HG03378 (cell line): ENCODE results near the gene SORCS3.

Experiments used
- ATAC-seq: cut with Tn5 transposase; IDR thresholded peaks from one replicate; pipeline ENCODE4 v1.9.1; 2021; ENCODE audit warnings: mild to moderate bottlenecking, moderate library complexity; ENCODE audit not compliant: unreplicated experiment

The SORCS3 gene

DNA sequence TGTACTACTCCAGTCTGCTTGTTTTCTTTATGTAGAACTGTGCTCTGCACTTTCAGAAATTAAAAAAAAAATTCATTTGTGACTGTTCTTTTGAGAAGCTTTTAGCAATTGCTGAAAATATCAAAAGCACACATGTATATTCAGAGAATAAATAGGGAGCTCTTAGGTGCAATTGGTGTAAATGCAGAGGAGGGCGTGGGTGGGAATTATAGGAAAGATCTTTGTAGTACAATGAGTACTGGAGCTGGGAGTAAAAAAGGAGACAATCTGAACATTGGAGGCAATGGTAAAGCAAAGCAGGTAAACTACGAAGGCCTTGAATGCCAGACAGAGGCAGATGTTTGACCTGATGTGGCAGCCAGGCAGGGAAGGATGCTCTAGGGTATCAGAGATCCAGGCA is 267.5 kb downstream of the SORCS3 start:
- no peak for ATAC-seq

DNA sequence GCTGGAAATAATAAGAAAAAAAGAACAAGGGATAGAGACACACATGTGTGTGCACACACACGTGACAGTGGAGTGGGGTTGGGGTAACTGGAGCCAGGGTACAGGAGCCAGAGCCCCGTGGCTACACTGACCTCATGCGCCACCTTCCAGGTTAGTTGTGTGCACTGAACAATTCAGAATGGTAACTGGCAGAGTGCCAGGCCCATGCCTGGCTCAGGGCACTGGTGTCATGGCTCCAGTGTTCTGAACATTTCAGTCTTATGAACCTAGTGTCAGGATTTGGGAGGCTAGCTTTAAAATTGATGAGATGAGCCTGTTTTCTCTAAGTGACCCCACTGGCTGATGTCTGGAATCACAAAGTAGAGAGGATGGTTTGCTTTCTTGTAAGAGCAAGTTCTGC is 269.6 kb downstream of the SORCS3 start:
- ATAC-seq: no peak

DNA sequence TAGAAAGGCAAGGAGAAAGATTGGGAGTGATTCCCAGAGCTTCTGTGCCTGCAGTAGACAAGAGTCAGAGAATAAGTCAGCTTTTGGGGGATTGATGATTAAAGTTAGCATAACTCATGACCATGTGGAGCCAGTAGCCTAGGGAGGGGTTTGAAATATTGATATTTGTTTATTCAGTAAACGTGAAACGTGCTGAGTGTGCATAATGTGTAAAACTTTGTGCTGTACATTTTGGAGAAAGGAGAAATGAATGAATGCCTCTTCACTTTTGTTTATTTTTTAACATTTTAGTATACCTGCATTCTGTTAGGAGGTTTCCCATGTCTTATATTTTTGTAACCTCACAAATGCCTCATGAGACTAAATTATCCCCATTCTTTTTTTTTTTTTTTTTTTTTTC is 272.3 kb downstream of the SORCS3 start:
- ATAC-seq: no peak

DNA sequence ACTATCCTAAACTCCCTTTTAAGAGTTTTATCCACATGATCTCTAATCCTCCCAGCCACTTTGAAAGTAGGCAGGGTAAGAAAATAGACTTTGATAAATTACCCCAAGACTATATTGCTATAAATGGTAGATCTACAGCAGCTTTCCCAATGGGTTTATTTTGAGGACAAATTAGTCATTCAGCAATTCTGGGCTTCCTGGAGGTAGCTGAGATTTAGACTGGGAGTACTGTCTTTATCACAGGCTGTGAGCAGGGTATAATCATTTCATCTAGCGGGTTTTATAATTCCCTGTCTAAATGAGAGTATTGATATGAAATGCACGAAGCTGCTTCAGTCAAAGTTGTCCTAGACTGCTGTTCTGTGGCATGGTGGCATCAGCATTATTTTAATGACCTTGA is 279.4 kb downstream of the SORCS3 start:
- ATAC-seq: no peak

DNA sequence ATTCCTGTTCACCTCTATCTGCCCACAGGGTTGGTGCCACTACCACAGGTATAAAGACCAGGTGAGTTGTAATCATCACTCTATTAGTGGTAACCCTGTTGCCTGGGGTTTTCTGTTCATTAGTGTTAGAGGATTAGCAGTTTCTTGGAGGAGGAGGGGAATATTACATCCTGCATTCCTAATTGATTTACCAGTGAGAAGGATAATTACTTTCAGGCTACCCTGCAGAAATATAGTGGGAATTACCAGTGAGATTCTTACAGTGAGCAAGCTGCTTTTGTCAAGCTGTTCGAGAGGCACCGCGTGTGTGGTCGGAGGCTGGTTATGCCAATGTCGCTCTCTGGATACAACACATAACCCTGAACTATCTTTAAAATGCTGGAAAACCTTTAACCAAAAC is 280.7 kb downstream of the SORCS3 start:
- no peak for ATAC-seq

DNA sequence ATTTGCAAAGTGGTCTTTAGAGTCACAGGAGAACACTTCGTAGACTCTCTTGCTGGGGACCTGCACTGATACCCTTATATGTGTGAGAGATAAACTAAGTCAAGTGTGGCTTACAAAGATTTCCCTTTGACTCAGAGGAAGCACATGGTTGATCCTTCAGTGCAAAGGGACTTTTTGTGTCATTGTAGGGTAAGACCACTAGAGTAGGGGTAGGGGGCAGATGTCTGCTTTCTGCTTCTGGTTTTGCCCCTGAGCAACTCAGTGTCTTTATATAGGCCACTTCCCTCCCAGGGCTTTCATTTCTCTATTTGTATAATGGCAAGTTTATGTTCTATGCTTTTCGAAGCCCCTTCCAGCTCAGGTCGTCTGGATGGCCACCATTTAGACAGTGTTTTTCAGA is 281.7 kb downstream of the SORCS3 start:
- ATAC-seq: peak; percentile 75

DNA sequence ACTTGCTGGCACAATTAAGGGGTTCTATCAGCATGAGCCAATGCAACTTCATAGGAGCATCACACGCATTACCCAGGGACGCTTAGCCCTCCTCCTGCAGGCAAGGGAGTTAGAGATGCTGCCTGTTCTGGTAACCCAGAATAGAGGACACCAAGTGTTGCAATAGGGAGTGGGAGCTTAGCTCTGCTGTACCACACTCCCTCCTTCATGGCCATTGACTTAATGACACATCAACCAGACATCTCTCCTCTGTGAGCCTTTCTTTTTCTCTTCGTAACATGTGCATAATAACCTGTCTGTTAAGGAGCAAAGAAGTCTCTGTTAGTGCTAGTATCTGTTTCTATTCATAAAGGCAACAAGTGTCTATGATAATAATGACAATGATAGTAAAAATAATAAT is 282.4 kb downstream of the SORCS3 start:
- ATAC-seq: no peak

DNA sequence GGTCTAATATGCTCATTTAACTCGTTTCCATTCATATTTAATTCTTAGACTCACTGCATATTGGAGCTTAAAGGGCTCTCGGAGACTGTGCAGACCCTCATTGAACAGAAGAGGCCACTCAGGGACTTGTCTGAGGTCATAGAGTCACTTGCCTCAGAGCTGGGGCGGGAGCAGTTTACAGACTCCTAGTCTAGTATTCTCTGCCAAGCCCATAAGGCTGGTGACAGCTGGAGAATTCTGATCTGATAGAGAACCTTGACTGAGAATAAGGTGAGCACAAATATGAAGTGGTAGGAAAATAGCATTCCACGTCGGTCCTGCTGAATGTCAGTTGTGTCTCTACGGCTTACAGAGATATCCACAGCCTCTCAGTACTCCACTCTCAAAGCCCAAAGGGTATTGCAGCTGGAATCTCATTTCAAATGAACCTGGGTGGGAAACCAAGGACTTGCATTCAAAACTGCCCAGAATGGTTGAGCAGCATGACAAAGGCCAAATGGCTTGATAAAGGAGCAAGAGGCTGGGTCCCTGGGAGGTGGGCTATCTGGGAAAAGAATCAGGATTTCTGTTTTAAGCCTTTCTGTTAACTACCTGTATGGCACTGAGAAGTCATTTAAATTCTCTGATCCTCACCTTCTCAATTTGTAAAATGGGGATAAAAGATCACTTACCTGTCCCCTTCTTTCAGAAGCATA is 283.2 kb downstream of the SORCS3 start:
- ATAC-seq: no peak

DNA sequence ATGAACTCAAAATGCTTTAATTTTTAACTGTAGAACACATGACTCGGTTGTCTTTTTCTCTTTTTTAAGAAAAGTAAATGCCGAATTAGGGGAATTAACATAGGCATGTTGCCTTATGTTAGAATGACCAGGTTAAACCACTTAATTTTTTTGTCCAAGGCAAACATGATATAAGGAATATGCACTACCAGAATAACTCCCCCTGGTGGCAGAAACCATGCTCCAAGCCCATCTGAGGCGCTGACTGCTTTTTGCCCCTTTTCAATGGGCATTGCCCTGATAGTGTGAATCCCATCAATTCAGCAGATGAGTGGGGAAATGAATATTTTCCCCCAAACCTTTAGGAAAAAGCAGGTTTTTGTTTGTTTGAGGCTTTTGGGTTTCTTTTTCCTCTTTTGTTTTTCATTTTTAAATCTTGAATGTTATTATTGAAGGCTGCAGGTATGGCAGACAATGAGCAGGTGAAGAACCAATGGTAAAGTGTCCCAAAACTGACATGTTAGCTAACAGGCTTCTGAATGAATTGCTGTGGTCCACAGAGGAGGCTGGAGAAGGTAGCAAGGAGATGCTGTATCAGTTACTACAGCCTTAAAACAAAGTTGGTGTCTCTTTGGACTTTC is 284.3 kb downstream of the SORCS3 start:
- peak; percentile 59 for ATAC-seq

DNA sequence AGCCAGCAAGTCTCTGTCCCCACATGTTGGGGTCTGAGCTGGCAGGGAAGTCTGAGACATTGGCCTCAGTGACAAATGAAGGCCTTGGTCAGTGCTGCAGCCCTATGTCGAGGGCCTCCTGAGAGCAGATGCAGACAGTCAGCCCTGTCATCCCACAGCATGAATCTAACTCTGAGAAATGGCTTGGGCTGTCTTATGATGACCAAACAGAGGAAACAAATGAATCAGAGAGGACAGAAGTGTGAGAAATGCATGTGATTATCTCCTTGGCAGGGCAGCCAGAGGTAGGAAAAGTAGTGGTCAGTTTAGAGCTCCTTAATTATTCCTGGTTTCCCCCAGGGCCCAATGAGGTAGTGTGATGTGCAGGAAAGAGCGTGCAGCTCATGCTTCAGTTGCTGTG is 287.6 kb downstream of the SORCS3 start:
- no peak for ATAC-seq

DNA sequence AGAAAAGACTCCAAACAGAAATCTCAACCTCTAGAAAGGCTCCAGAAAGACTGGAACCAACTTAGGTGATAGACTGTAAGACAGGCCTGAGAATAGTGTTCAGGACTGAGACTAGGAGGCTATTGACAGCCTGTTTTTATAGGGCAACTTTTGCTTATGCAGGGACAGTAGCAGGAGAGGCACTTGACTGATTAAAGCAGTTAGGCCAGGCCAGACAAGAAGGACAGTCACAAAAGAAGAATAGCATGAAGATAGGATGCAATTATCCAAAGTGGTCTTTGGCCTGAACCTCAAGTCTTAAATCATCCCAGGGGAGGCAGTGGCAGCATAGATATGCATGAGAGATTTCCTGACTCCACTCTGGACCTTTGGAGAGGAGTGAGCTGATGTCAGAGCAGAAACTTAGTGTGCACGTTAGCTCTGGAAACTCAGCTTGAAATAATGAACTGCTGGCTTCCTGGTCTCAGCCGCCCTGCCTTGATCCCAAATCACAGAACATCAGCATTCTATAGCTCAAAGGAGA is 290.6 kb downstream of the SORCS3 start:
- ATAC-seq: no peak

DNA sequence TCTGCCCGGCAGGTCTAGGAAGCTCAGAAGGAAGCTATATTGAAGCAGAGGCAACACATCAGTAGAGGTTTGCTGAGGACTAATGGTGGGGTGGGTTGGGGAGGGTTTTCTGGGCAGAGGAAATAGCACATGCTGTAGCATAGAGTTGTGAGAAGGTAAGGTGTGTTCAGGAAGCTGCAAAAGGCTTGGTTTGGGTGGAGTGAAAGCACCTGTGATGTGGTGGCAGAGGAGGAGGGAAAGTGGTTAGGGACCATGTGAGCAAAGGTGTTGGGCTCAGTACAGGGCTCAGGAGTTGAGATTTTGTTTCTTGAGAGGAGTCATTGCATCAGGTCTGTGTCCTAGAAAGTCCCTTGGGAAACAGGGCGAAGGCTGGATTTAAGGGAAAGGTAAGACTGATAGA is 294.6 kb downstream of the SORCS3 start:
- ATAC-seq: no peak

DNA sequence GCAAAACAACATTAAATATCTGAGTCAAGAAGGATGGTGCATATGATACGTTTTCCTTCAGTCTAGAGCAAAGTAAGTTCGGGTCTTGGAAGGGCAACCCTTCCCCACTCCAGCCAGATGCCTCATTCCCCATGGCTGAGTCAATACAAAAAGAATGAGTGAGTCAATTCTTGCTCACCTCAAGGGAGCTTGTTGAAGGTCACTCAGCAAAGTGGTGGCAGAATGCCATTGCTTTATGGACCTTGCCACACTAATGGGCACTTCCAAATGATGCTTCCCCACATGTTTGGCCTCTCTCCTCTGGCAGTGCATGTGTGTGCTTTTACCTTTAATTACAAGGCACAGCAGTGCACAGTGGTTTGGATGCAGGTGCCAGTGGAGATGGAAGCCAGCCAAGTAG is 296.5 kb downstream of the SORCS3 start:
- ATAC-seq: no peak

DNA sequence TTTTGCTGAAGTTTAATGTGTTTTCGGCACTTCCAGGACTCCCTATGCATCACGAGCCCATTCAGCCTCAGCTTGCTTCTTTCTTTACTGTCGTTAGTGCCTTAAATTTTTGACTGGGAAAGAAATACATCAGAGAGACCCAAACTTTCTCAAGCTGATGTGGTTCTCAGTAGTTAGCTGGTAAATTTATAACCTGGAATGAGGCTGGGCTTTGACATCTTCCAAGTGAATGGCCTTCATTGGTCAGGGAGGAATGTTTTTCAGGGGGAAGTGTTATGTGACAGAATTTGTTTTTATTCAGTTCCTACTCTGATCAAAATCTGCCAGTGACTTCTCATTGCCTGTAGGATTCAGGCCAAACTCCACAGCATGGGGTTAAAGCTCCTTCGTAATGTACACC is 296.9 kb downstream of the SORCS3 start:
- no peak for ATAC-seq

DNA sequence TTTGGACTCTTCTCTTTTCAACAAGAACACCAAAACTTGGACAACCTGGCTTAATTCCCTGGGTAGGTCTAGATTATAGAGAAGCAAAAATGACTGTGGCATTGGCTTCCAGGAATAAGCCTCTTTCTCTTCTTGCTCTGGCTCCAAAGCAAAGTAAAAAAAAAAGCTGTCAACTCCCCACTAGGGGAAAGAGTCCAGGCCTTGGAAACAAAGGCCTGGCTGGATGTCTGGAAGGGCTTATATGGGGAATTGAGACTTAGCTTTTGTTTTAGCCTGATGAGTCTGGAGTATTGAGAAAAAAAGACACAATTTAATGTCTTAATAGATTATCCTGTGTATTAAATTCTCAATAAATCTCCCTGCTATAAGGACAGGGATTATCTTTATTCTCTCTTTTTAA is 300.6 kb downstream of the SORCS3 start:
- ATAC-seq: no peak

DNA sequence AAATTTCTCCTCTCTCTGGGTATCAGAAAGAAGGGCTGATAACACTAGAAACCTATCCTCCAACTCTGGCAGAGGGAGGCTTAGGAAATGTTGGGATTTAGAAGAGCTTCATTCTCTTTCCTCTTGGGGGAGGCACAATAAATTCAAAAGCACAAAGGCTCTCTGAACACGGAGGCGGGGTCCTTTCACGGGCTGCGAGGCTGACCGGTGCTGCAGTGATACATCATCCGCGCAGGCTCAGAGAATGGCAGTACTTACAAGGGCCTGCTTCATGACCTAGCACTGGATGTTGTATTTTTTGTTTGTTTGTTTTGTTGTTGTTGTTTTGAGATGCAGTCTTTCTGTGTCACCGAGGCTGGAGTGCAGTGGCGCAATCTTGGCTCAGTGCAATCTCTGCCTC is 306.2 kb downstream of the SORCS3 start:
- ATAC-seq: no peak

DNA sequence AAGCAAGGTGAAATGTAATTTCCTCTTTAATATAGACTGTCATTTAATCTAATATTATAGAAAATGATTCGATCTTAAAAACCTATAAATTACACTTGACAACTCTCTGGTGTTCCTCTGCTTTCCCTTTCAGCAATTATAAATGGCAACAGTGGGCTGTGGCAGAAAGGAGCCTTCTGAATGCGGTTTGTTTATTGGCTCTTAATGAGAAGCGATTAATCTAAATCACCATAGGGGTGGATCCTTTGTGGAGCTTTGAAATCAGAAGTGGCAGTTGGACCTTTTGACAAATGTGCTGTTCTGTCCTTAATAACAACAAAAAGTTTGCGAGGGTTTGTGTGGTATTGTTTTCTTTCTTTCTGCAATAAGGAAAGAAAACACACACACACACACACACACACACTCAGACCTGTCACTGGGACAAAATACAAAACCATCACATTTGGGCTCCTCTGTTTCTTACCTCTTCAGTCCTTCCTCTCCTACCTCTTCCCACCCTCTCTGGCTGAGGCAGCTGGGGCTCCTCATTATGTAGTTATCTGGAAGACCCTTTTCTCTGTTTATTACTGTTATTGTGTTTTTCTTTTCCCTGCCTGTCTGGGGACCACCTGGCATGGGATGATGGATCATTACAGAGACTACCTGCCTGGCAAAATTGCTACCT is 316.2 kb downstream of the SORCS3 start:
- ATAC-seq: no peak

DNA sequence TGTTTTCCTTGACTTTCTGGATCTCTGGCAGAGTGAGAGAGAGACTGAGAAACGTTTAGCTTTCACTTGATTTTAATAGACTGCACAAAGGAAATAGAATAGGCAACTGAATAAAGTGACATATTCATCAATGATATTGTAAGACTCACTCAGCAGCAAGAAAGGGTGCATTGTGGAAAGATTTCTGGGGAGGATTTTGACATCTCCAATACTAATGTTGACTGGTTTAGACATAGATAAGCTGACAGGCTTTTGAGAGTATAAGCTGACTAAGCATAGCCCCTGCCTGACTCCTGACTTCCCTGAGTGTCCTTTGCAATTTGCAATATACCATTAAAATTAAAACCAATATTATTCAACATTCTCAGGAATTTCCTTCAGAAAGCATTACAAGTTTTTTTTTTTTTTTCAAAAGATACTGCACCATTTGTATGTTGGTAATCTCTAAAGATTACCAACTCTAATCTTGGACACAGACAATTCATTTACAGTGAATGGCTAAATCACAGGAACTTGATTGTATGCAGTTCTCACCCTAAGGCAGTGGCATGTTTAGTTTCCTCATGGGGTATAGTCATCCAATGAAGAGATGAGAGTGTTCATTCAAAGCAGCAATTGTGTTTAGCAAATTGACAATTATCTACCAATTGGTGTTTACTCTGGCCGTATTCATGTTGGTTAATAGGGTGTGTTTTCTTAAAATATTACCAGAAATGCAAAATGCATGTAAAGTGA is 325.6 kb downstream of the SORCS3 start:
- ATAC-seq: no peak

DNA sequence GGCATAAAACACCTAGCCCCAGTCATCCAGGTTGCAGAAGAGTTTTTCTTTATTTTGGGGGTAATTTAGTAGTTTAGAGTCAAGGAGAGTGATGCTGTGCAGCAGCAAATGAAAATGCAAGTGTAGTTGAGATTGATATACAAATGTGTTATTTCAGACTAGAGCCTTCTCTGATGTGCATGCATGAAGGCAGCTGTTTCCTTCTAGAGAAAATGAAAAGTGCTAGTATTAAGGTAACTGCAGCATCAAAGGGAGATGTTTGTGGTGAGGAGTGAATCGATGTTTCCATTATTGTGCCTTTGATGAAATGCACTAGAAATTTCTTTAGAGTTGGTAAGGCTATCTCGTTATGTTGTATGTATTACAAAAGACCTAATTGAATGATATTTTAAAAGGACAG is 339.3 kb downstream of the SORCS3 start:
- no peak for ATAC-seq

DNA sequence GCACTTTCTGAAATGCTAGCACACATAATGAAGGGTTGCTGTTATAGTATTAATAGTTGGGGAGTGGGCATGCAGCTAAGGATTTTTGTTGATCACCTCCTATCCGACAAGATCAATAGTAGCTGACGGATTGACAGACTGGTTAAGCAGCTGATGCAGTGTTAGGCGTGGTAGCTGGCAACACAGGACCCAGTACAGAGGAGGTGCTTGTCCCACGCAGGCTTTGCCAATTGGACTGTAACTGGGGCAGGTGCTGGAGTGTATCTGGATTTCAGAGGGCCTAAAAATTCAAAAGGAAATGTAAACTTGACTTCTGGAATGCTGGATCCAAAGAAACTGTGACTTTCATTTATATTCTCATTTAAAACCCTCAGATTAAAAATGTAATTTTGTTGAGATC is 340.9 kb downstream of the SORCS3 start:
- no peak for ATAC-seq

DNA sequence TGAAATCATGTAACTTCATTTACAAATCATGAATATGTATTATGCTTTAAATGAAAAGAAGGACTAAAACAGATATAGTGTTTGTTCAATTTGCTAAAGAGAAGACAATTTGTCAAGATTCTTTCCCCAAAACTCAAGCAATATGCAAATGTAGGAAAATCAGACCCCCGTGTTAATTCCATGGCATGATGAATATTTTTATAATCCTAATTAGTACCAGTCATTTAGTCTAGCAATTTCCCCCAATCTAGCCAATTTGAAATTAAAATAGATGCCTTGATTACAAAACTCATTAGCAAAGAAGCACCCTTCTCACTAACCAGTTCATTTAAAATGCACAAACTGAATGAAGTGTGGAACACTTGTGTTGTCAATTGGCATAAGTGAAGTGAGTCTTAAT is 347.6 kb downstream of the SORCS3 start:
- ATAC-seq: no peak

DNA sequence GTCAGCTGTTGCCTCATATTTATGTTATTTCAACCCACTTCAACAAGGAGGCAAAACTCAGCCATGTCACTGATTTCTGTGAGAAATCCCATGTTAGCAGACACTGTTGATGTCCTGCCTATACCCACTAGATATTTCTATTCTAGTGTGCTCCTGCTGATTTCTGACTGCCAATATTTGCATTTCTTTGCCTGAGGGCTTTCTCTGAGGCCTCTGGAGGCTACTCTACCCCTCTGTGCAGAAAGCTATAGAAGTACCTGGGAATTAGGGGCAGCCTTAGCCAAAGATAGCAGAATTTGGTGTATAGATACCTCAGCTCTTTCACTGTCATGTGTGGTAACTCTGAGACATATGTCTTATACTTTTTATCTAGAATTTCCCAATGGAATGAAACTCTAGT is 348.8 kb downstream of the SORCS3 start:
- ATAC-seq: no peak
